Neural progenitor cell (in vitro differentiated cells): ENCODE data around the gene ASTN1.

ENCODE experiments used
- CTCF ChIP-seq: fragments of 200-600 bp; sonication (generic); IDR thresholded peaks from 2 replicates; pipeline ENCODE4 v1.5.1; 2017; ENCODE audit warnings: antibody characterized with exemption, mild to moderate bottlenecking
- EZH2 ChIP-seq: fragments of 200-600 bp; sonication (generic); IDR thresholded peaks from 2 replicates; pipeline ENCODE4 v1.6.1; 2017; ENCODE audit warnings: antibody characterized with exemption, mild to moderate bottlenecking, moderate library complexity
- EZH2phosphoT487 ChIP-seq: fragments of 200-600 bp; sonication (generic); IDR thresholded peaks from 2 replicates; pipeline ENCODE4 v1.6.1; 2017; ENCODE audit warnings: antibody characterized with exemption

GRCh38 chr1:176996456-176997090 is 167.9 kb downstream of the ASTN1 start:
- TF ChIP-seq CTCF (no peak), EZH2phosphoT487 (no peak), EZH2 (no peak)
